Caco-2 (cell line): ENCODE results near the gene RFX3. TPM values are rescaled to one million over a fixed set of nuclear protein-coding genes. Genes with fewer than 3 reads are reported as not detected.

ENCODE experiments used
- BruUV-seq: library from RNA; stranded (reverse); fragments of 400-500 nt; replicated peaks from 2 replicates; lab custom pipeline; 2021; lab: Mats Ljungman, UMichigan
- CTCF ChIA-PET: fragments of 300-600 bp; sonication (Branson Sonifier 250); formaldehyde crosslinking; loops from one replicate; lab custom pipeline; 2022; ENCODE audit warnings: antibody characterized with exemption; lab: Charles Lee
- POLR2A ChIA-PET: fragments of 300-600 bp; sonication (Branson Sonifier 250); formaldehyde crosslinking; loops from one replicate; lab custom pipeline; 2022; ENCODE audit warnings: antibody characterized with exemption; lab: Charles Lee
- DNase-seq, 2 experiments: peaks; one replicate each; pipeline versions ENCODE4 v3.0.0 to v3.0.0-alpha.2; 2020 to 2022
- H3K27me3 ChIP-seq: replicated peaks from 2 replicates; pipeline ENCODE4 v1.6.0; 2011; ENCODE audit warnings: low read length; ENCODE audit not compliant: control insufficient read depth, insufficient read depth
- H3K36me3 ChIP-seq: 2 replicates; pipeline ENCODE4 v1.5.1; 2011; ENCODE audit warnings: low read length; ENCODE audit not compliant: control insufficient read depth, insufficient read depth
- H3K4me1 ChIP-seq: fragments of 250-450 bp; sonication (Bioruptor Pico); 2 replicates; pipeline ENCODE4 v1.5.1; 2020; ENCODE audit warnings: mild to moderate bottlenecking
- H3K4me3 ChIP-seq: 2 replicates; pipeline ENCODE4 v1.5.1; 2011; ENCODE audit warnings: low read depth, mild to moderate bottlenecking, control low read depth, low read length
- H3K9me3 ChIP-seq: fragments of 250-450 bp; sonication (Bioruptor Pico); 2 replicates; pipeline ENCODE4 v1.5.1; 2020; ENCODE audit warnings: mild to moderate bottlenecking, moderate library complexity
- H3K27ac Mint-ChIP-seq: one replicate; pipeline ENCODE4 v1.8.0; 2022; ENCODE audit warnings: mixed read lengths; ENCODE audit not compliant: unreplicated experiment
- H3K27me3 Mint-ChIP-seq: one replicate; pipeline ENCODE4 v1.8.0; 2022; ENCODE audit warnings: mixed read lengths; ENCODE audit not compliant: insufficient read depth, unreplicated experiment
- H3K36me3 Mint-ChIP-seq: one replicate; pipeline ENCODE4 v1.8.0; 2022; ENCODE audit warnings: mild to moderate bottlenecking, mixed read lengths; ENCODE audit not compliant: insufficient read depth, unreplicated experiment
- H3K4me1 Mint-ChIP-seq: one replicate; pipeline ENCODE4 v1.8.0; 2022; ENCODE audit warnings: low read depth, mixed read lengths; ENCODE audit not compliant: unreplicated experiment
- H3K4me3 Mint-ChIP-seq: one replicate; pipeline ENCODE4 v1.8.0; 2022; ENCODE audit warnings: mild to moderate bottlenecking, moderate library complexity, mixed read lengths; ENCODE audit not compliant: unreplicated experiment
- H3K9me3 Mint-ChIP-seq: one replicate; pipeline ENCODE4 v1.8.0; 2022; ENCODE audit warnings: mixed read lengths; ENCODE audit not compliant: unreplicated experiment
- CTCF ChIP-seq, 2 experiments: fragments of 200-600 bp in 1 of 2; IDR thresholded peaks; 1 replicate in 1 of 2; 2 replicates in 1 of 2; pipeline versions ENCODE4 v1.5.1 to v1.8.0; 2011 to 2022; ENCODE audit warnings: antibody characterized with exemption in 1 of 2, control low read depth in 1 of 2, inconsistent platforms in 1 of 2, low read depth in 1 of 2, low read length in 1 of 2, mild to moderate bottlenecking in 1 of 2, moderate library complexity in 1 of 2; ENCODE audit not compliant: insufficient read depth in 1 of 2, severe bottlenecking in 1 of 2, unreplicated experiment in 1 of 2
- intact Hi-C: fragments of 100-400 bp; cut with micrococcal nuclease; formaldehyde crosslinking; loops from one replicate; pipeline ENCODE4 v1.10.0; 2022; ENCODE audit not compliant: unreplicated experiment
- total RNA-seq: library from RNA; stranded (reverse); gene quantifications from 2 replicates; pipeline ENCODE4 v1.2.3, GENCODE V29; 2022

RFX3 gene
- total RNA-seq, 1 experiment from 2014 or later, result 4.2 TPM

GRCh38 chr9:3173374-3173773, 352.4 kb downstream of the RFX3 start:
- Histone ChIP-seq H3K4me3 (no peak overlapping the region), H3K36me3 (no peaks in the 10 kb centered on the region), H3K9me3 (no peaks in the 10 kb centered on the region), H3K4me1 (no peaks in the 10 kb centered on the region), H3K27me3 (no peaks in the 10 kb centered on the region)
- no peak for TF ChIP-seq CTCF (IDR thresholded peaks at IDR 0.05; ENCODE audit: insufficient read depth in 1 of 2, low read depth in 1 of 2, low read length in 1 of 2, severe bottlenecking in 1 of 2, unreplicated experiment in 1 of 2)
- Mint-ChIP-seq H3K4me1 (peaks cover 23% of the 10 kb centered on the region), H3K4me3 (no peak overlapping the region), H3K9me3 (no peaks in the 10 kb centered on the region), H3K27ac (no peak overlapping the region), H3K27me3 (peaks cover 10% of the 10 kb centered on the region), H3K36me3 (no peaks in the 10 kb centered on the region)
- intact Hi-C loops, result loop anchor here (10.0 kb wide), 1 partner anchor 169 kb away; no protein-coding TSS in a partner anchor
- no TSS peak for BruUV-seq
- ChIA-PET CTCF (no interaction called here), POLR2A (no interaction called here)
- DNase-seq, result no peak

- no peaks in the 10 kb centered on the region for H3K4me1 ChIP-seq
- no peak for DNase-seq
- H3K36me3 ChIP-seq, result no peaks in the 10 kb centered on the region
- no peak overlapping the region for H3K4me3 Mint-ChIP-seq
- H3K4me1 Mint-ChIP-seq, result peaks cover 7% of the 10 kb centered on the region
- no peaks in the 10 kb centered on the region for H3K27me3 ChIP-seq
- no peaks in the 10 kb centered on the region for H3K36me3 Mint-ChIP-seq
- H3K27ac Mint-ChIP-seq, result no peak overlapping the region
- CTCF ChIA-PET, result no interaction called here
- H3K9me3 ChIP-seq, result no peaks in the 10 kb centered on the region
- peaks cover 21% of the 10 kb centered on the region for H3K27me3 Mint-ChIP-seq
- no peaks in the 10 kb centered on the region for H3K9me3 Mint-ChIP-seq
- no peak overlapping the region for H3K4me3 ChIP-seq
- TF ChIP-seq CTCF (IDR thresholded peaks at IDR 0.05; ENCODE audit: insufficient read depth in 1 of 2, low read depth in 1 of 2, low read length in 1 of 2, severe bottlenecking in 1 of 2, unreplicated experiment in 1 of 2), result no peak
- POLR2A ChIA-PET, result no interaction called here
- no TSS peak for BruUV-seq
- intact Hi-C loops, result loop anchor here (10.0 kb wide), 1 partner anchor 166 kb away; no protein-coding TSS in a partner anchor
Measured at GRCh38 chr9:3170819-3171218, 355.0 kb downstream of the RFX3 start.
